Urothelium cell line (cell line): ENCODE results near the gene MSI2.
A peak's percentile ranks its signal among the peaks of the same experiment; 100 is the strongest.
"Not testable (repeated sequence)": the region's sequence is repeated elsewhere in the genome, so short reads cannot be mapped to it uniquely, and the experiment has no call there.

Experiments used
- DNase-seq: peaks from one replicate; pipeline ENCODE4 v3.0.0; 2011; ENCODE audit warnings: low spot score, mixed read lengths
- FAIRE-seq: peaks from 2 replicates; lab custom pipeline; 2011; peaks lifted over from hg19 to GRCh38; lab: Jason Lieb, UNC

The MSI2 gene

GRCh38 chr17:57620576-57620975, 364.3 kb downstream of the MSI2 start:
- DNase-seq (no peak), FAIRE-seq (no peak)

- not testable (repeated sequence) for FAIRE-seq, DNase-seq
These were observed 365.5 kb downstream of the MSI2 start for GRCh38 chr17:57621791-57622190.

- no peak for FAIRE-seq
These were observed 366.0 kb downstream of the MSI2 start for GRCh38 chr17:57622306-57622682.

GRCh38 chr17:57622683-57623433, 366.5 kb downstream of the MSI2 start:
- no peak for FAIRE-seq

More at GRCh38 chr17:57622306-57622682, 366.0 kb downstream of the MSI2 start:
- DNase-seq: no peak

GRCh38 chr17:57623620-57624019, 367.3 kb downstream of the MSI2 start:
- FAIRE-seq: no peak

More at GRCh38 chr17:57622683-57623433, 366.5 kb downstream of the MSI2 start:
- peak; percentile 49 for DNase-seq

GRCh38 chr17:57624386-57624785, 368.1 kb downstream of the MSI2 start:
- DNase-seq (no peak), FAIRE-seq (no peak)

More at GRCh38 chr17:57623620-57624019, 367.3 kb downstream of the MSI2 start:
- DNase-seq: no peak

- FAIRE-seq (peak; percentile 9), DNase-seq (no peak)
These were observed 369.2 kb downstream of the MSI2 start for GRCh38 chr17:57625511-57625910.

- FAIRE-seq: peak; percentile 56
- no peak for DNase-seq
These were observed 369.6 kb downstream of the MSI2 start for GRCh38 chr17:57625957-57626356.

GRCh38 chr17:57626520-57627210, 370.3 kb downstream of the MSI2 start:
- no peak for DNase-seq
- no peak for FAIRE-seq

- DNase-seq: no peak
- FAIRE-seq: peak; percentile 23
These were observed 371.3 kb downstream of the MSI2 start for GRCh38 chr17:57627591-57627990.

- FAIRE-seq (no peak), DNase-seq (no peak)
These were observed 372.1 kb downstream of the MSI2 start for GRCh38 chr17:57628421-57628820.

- DNase-seq (no peak), FAIRE-seq (no peak)
These were observed 373.1 kb downstream of the MSI2 start for GRCh38 chr17:57629470-57629869.

- FAIRE-seq (no peak), DNase-seq (no peak)
These were observed 373.6 kb downstream of the MSI2 start for GRCh38 chr17:57629886-57630285.

- FAIRE-seq (no peak), DNase-seq (no peak)
These were observed 374.4 kb downstream of the MSI2 start for GRCh38 chr17:57630736-57631135.

GRCh38 chr17:57631871-57632270, 375.5 kb downstream of the MSI2 start:
- DNase-seq: no peak

GRCh38 chr17:57632294-57632693, 376.0 kb downstream of the MSI2 start:
- FAIRE-seq (peak; percentile 46), DNase-seq (no peak)

More at GRCh38 chr17:57631871-57632270, 375.5 kb downstream of the MSI2 start:
- FAIRE-seq: peak; percentile 17

- DNase-seq: no peak
- FAIRE-seq: peak; percentile 90
These were observed 376.9 kb downstream of the MSI2 start for GRCh38 chr17:57633236-57633635.

- DNase-seq: no peak
- no peak for FAIRE-seq
These were observed 378.6 kb downstream of the MSI2 start for GRCh38 chr17:57634713-57635465.

- FAIRE-seq: no peak
- no peak for DNase-seq
These were observed 380.0 kb downstream of the MSI2 start for GRCh38 chr17:57636274-57636673.

- FAIRE-seq (peak; percentile 13), DNase-seq (no peak)
These were observed 380.8 kb downstream of the MSI2 start for GRCh38 chr17:57636985-57637665.

GRCh38 chr17:57637666-57638010, 381.3 kb downstream of the MSI2 start:
- DNase-seq (no peak), FAIRE-seq (no peak)
